AG09319 (cell line): ENCODE data around the gene RPA3.

ENCODE experiments used
- DNase-seq: peaks from one replicate; pipeline ENCODE4 v3.0.0-alpha.2; 2010; ENCODE audit warnings: low read depth; ENCODE audit errors: extremely low read depth
- CTCF ChIP-seq: IDR thresholded peaks from 2 replicates; pipeline ENCODE4 v1.5.1; 2011; ENCODE audit warnings: low read depth, mild to moderate bottlenecking, inconsistent platforms, low read length, moderate library complexity

Gene RPA3

GRCh38 chr7:7640221-7641128, 77.9 kb downstream of the RPA3 start, which contains the start of gene UMAD1:
TSS of gene UMAD1 (plus strand) at chr7:7640752. CDS start at chr7:7673372, 32,620 bp downstream.
- DNase-seq = peak; percentile 94
- no peak for TF ChIP-seq CTCF

GRCh38 chr7:7639847-7640220, 78.6 kb downstream of the RPA3 start:
- no peak for TF ChIP-seq CTCF
- no peak for DNase-seq

- no peak for DNase-seq
- TF ChIP-seq CTCF = no peak
Observed at GRCh38 chr7:7639421-7639820, 79.0 kb downstream of the RPA3 start.

- no peak for DNase-seq
- no peak for TF ChIP-seq CTCF
Observed at GRCh38 chr7:7630626-7631329, 87.6 kb downstream of the RPA3 start.

- no peak for DNase-seq
- no peak for TF ChIP-seq CTCF
Observed at GRCh38 chr7:7628476-7628875, 89.9 kb downstream of the RPA3 start.

GRCh38 chr7:7620644-7621210, 97.7 kb downstream of the RPA3 start:
- no peak for DNase-seq

More at GRCh38 chr7:7620644-7621210, 97.7 kb downstream of the RPA3 start:
- TF ChIP-seq CTCF = no peak
